Measurements from ENCODE around the gene TEKT5.

DNA sequence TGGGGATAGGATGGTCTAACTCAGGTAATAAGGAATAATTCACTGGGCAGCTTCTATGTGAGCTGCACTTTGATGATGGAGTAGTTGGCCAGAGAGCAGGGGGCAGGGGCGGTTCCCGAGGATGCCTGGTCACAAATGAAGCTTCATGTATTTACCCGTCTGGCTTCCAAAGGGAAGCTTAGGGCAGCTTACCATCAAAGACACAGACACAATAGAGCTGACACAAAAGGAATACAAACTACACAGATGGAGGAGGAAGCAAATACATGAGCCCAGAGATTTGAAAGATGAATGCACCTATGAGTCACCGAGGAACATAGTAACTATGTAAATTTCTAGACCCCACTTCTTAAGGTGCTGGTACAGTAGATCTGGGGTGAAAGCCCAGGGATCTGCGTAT lies 105.6 kb downstream of the TEKT5 start:
- TF ChIP-seq, protein P1, sequence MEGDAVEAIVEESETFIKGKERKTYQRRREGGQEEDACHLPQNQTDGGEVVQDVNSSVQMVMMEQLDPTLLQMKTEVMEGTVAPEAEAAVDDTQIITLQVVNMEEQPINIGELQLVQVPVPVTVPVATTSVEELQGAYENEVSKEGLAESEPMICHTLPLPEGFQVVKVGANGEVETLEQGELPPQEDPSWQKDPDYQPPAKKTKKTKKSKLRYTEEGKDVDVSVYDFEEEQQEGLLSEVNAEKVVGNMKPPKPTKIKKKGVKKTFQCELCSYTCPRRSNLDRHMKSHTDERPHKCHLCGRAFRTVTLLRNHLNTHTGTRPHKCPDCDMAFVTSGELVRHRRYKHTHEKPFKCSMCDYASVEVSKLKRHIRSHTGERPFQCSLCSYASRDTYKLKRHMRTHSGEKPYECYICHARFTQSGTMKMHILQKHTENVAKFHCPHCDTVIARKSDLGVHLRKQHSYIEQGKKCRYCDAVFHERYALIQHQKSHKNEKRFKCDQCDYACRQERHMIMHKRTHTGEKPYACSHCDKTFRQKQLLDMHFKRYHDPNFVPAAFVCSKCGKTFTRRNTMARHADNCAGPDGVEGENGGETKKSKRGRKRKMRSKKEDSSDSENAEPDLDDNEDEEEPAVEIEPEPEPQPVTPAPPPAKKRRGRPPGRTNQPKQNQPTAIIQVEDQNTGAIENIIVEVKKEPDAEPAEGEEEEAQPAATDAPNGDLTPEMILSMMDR (IDR thresholded peaks at IDR 0.05) = no peak
- no peak for TF ChIP-seq EZH2phosphoT487 (IDR thresholded peaks at IDR 0.05)
